HepG2 (cell line): ENCODE results near the gene DNTTIP2. TPM values are rescaled to one million over a fixed set of nuclear protein-coding genes. Genes with fewer than 3 reads are reported as not detected.

Experiments used
- AGO1 ChIP-seq: fragments of 200-400 bp; formaldehyde crosslinking; IDR thresholded peaks from 2 replicates; pipeline ENCODE4 v1.6.1; 2017; ENCODE audit warnings: mild to moderate bottlenecking, low read depth, low read length, moderate library complexity; ENCODE audit not compliant: poor library complexity, severe bottlenecking
- GABPA ChIP-seq, 2 experiments: IDR thresholded peaks; 2 replicates each; pipeline ENCODE4 v1.6.1; 2011 to 2016; ENCODE audit warnings: low read depth in 2 of 2, low read length in 1 of 2, missing biosample characterization in 1 of 2, missing genetic modification characterization in 1 of 2
- MTF2 ChIP-seq: sonication (generic); formaldehyde crosslinking; IDR thresholded peaks from 2 replicates; pipeline ENCODE4 v1.5.0; 2020; ENCODE audit warnings: missing genetic modification reagents, borderline replicate concordance
- U2AF1 ChIP-seq: fragments of 200-400 bp; formaldehyde crosslinking; optimal IDR thresholded peaks from 2 replicates; pipeline ENCODE3; 2017; ENCODE audit warnings: mild to moderate bottlenecking, low read depth, low read length
- XBP1 ChIP-seq: sonication (generic); formaldehyde crosslinking; IDR thresholded peaks from 2 replicates; pipeline ENCODE4 v1.5.0; 2020; ENCODE audit warnings: missing genetic modification reagents
- ZBTB14 ChIP-seq: sonication (generic); formaldehyde crosslinking; IDR thresholded peaks from 2 replicates; pipeline ENCODE4 v1.4.0; 2020; ENCODE audit warnings: missing genetic modification reagents
- ZKSCAN8 ChIP-seq: IDR thresholded peaks from 2 replicates; pipeline ENCODE4 v1.6.1; 2016; ENCODE audit warnings: borderline replicate concordance, missing genetic modification reagents, missing compliant biosample characterization
- ZNF138 ChIP-seq: sonication (generic); formaldehyde crosslinking; IDR thresholded peaks from 2 replicates; pipeline ENCODE4 v1.5.0; 2020; ENCODE audit warnings: mild to moderate bottlenecking, low read depth, missing genetic modification reagents
- ZNF275 ChIP-seq: sonication (generic); formaldehyde crosslinking; IDR thresholded peaks from 2 replicates; pipeline ENCODE4 v1.8.0; 2022; ENCODE audit warnings: missing genetic modification reagents, mild to moderate bottlenecking, inconsistent platforms, borderline replicate concordance
- ZNF431 ChIP-seq: sonication (generic); formaldehyde crosslinking; IDR thresholded peaks from 2 replicates; pipeline ENCODE4 v1.9.0; 2022; ENCODE audit warnings: missing genetic modification reagents, low read depth, mild to moderate bottlenecking, borderline replicate concordance
- ZNF501 ChIP-seq: sonication (generic); formaldehyde crosslinking; IDR thresholded peaks from 2 replicates; pipeline ENCODE4 v1.5.1; 2020; ENCODE audit warnings: mild to moderate bottlenecking, moderate library complexity, missing genetic modification reagents
- ZNF563 ChIP-seq: sonication (generic); formaldehyde crosslinking; IDR thresholded peaks from 2 replicates; pipeline ENCODE4 v1.8.0; 2022; ENCODE audit warnings: mild to moderate bottlenecking, moderate library complexity, missing genetic modification reagents
- ZNF607 ChIP-seq: sonication (generic); formaldehyde crosslinking; IDR thresholded peaks from 2 replicates; pipeline ENCODE4 v1.5.1; 2020; ENCODE audit warnings: missing genetic modification reagents, mild to moderate bottlenecking, borderline replicate concordance
- ZNF609 ChIP-seq: sonication (generic); formaldehyde crosslinking; IDR thresholded peaks from 2 replicates; pipeline ENCODE4 v1.4.0; 2020; ENCODE audit warnings: mild to moderate bottlenecking, missing genetic modification reagents, borderline replicate concordance
- ZUFSP ChIP-seq: sonication (generic); formaldehyde crosslinking; IDR thresholded peaks from 2 replicates; pipeline ENCODE4 v1.9.0; 2021; ENCODE audit warnings: missing genetic modification reagents, mild to moderate bottlenecking, borderline replicate concordance
- polyA plus RNA-seq, 8 experiments: library from polyadenylated mRNA; depleted of rRNA in 3 of 8; stranded (reverse) in 7 of 8; unstranded in 1 of 8; fragments of >200 nt; fragmentation: Illumina TruSeq in 4 of 8; extraction: Trizol in 4 of 8; gene quantifications; 2 replicates each; pipeline versions ENCODE4 v1.2.1 to v1.2.3, GENCODE V29; 2011 to 2016; ENCODE audit warnings: low read depth in 4 of 8, missing spikeins in 1 of 8, mixed read lengths in 1 of 8; ENCODE audit not compliant: insufficient read depth in 1 of 8
- total RNA-seq, 5 experiments: library from RNA; depleted of rRNA; stranded (reverse); fragments of >200 nt; fragmentation: Illumina TruSeq; extraction: Trizol; gene quantifications; 2 replicates each; pipeline ENCODE4 v1.2.3, GENCODE V29; 2016; ENCODE audit warnings: low read depth in 1 of 5

DNTTIP2 gene
- total and polyA plus RNA-seq, 2 of the 13 experiments (the other 11 are each of a cell fraction or from before 2014, with no cell fraction given), result 11.4 to 63.3 TPM

GRCh38 chr1:93909146-93910050 lies 30.4 kb upstream of the DNTTIP2 start, which contains the start of gene GCLM (continued):
- TF ChIP-seq ZNF609, result no peak
- TF ChIP-seq ZNF501 (CRISPR knock-in tag), result peak; percentile 58; the same call in 1 of the 2 replicates
- TF ChIP-seq ZNF138, result no peak
- no peak for TF ChIP-seq AGO1
- TF ChIP-seq ZKSCAN8 (CRISPR knock-in tag), result no peak
- peak; percentile 60; the same call in 1 of the 2 replicates for TF ChIP-seq ZNF563
- TF ChIP-seq ZBTB14, result peak; percentile 76
- no peak for TF ChIP-seq GABPA (IDR thresholded peaks at IDR 0.05; ENCODE audit: low read depth, low read length)
- TF ChIP-seq GABPA (CRISPR knock-in tag; IDR thresholded peaks at IDR 0.05; ENCODE audit: low read depth), result peak; percentile 33; the same call in 1 of the 2 replicates
- TF ChIP-seq U2AF1, result no peak
- no peak for TF ChIP-seq ZUFSP (CRISPR knock-in tag)
- no peak for TF ChIP-seq XBP1 (CRISPR knock-in tag)
- TF ChIP-seq ZNF431 (CRISPR knock-in tag), result peak; percentile 74
- no peak for TF ChIP-seq MTF2
- TF ChIP-seq ZNF275 (CRISPR knock-in tag), result no peak
- TF ChIP-seq ZNF607 (CRISPR knock-in tag), result peak; percentile 84
